HG02678 (cell line): ENCODE data around the gene SEMA4G.

Experiments used
- ATAC-seq: cut with Tn5 transposase; IDR thresholded peaks from one replicate; pipeline ENCODE4 v1.9.1; 2021; ENCODE audit warnings: mild to moderate bottlenecking, moderate library complexity; ENCODE audit not compliant: unreplicated experiment

Gene SEMA4G

GRCh38 chr10:101005869-101006567, 36.7 kb downstream of the SEMA4G start:
- no peak for ATAC-seq

GRCh38 chr10:101006593-101007098, 37.3 kb downstream of the SEMA4G start:
- ATAC-seq: no peak

GRCh38 chr10:101007099-101007711, 37.9 kb downstream of the SEMA4G start:
- ATAC-seq: no peak

GRCh38 chr10:101007915-101008822, 38.9 kb downstream of the SEMA4G start:
- ATAC-seq: no peak

- no peak for ATAC-seq
Observed at GRCh38 chr10:101008823-101009423, 39.6 kb downstream of the SEMA4G start.

GRCh38 chr10:101010329-101010728, 41.0 kb downstream of the SEMA4G start:
- no peak for ATAC-seq

- no peak for ATAC-seq
Observed at GRCh38 chr10:101011517-101012423, 42.5 kb downstream of the SEMA4G start.

- peak; percentile 64 for ATAC-seq
Observed at GRCh38 chr10:101012525-101013364, 43.4 kb downstream of the SEMA4G start.

- ATAC-seq: no peak
Observed at GRCh38 chr10:101013365-101013825, 44.1 kb downstream of the SEMA4G start.

GRCh38 chr10:101014230-101014884, 45.1 kb downstream of the SEMA4G start:
- no peak for ATAC-seq

- no peak for ATAC-seq
Observed at GRCh38 chr10:101014966-101015581, 45.8 kb downstream of the SEMA4G start.

GRCh38 chr10:101015582-101015973, 46.3 kb downstream of the SEMA4G start:
- no peak for ATAC-seq

- ATAC-seq: no peak
Observed at GRCh38 chr10:101016814-101017213, 47.5 kb downstream of the SEMA4G start.

- ATAC-seq: no peak
Observed at GRCh38 chr10:101018118-101018599, 48.9 kb downstream of the SEMA4G start.

- ATAC-seq: no peak
Observed at GRCh38 chr10:101018600-101019439, 49.5 kb downstream of the SEMA4G start.
